Dendritic cell treated with granulocyte-macrophage colony-stimulating factor and Interleukin-4, amounts not matched to agents 40 ng/mL and 50 ng/mL, for 4 days (primary cell): ENCODE results near the gene EVA1A.

ENCODE experiments used
- H3K27ac Mint-ChIP-seq: one replicate; pipeline ENCODE4 v1.8.0; 2022; ENCODE audit warnings: mild to moderate bottlenecking, mixed read lengths
- H3K27me3 Mint-ChIP-seq: one replicate; pipeline ENCODE4 v1.8.0; 2022; ENCODE audit warnings: mild to moderate bottlenecking, mixed read lengths
- H3K36me3 Mint-ChIP-seq: one replicate; pipeline ENCODE4 v1.8.0; 2022; ENCODE audit warnings: low read depth, mixed read lengths
- H3K4me1 Mint-ChIP-seq: one replicate; pipeline ENCODE4 v1.8.0; 2022; ENCODE audit warnings: low read depth, mixed read lengths
- H3K4me3 Mint-ChIP-seq: one replicate; pipeline ENCODE4 v1.8.0; 2022; ENCODE audit warnings: mild to moderate bottlenecking, moderate library complexity, mixed read lengths
- H3K9me3 Mint-ChIP-seq: one replicate; pipeline ENCODE4 v1.8.0; 2022; ENCODE audit warnings: mixed read lengths
- intact Hi-C: fragments of 100-400 bp; cut with micrococcal nuclease; formaldehyde crosslinking; loops from one replicate; pipeline ENCODE4 v1.15.0; 2022

The EVA1A gene

GRCh38 chr2:75562513-75562864 is 1.8 kb upstream of the EVA1A start:
- Mint-ChIP-seq H3K4me1 (peaks cover 10% of the 10 kb centered on the region), H3K27ac (no peak overlapping the region), H3K4me3 (no peak overlapping the region), H3K36me3 (no peaks in the 10 kb centered on the region), H3K9me3 (no peaks in the 10 kb centered on the region), H3K27me3 (peaks cover 44% of the 10 kb centered on the region)
- intact Hi-C loops = no loop called here

GRCh38 chr2:75561566-75562512 is 1.1 kb upstream of the EVA1A start:
- H3K27me3 Mint-ChIP-seq = peaks cover 44% of the 10 kb centered on the region
- no peaks in the 10 kb centered on the region for H3K9me3 Mint-ChIP-seq
- H3K27ac Mint-ChIP-seq = no peak overlapping the region
- H3K36me3 Mint-ChIP-seq = no peaks in the 10 kb centered on the region
- peaks cover 10% of the 10 kb centered on the region for H3K4me1 Mint-ChIP-seq
- H3K4me3 Mint-ChIP-seq = no peak overlapping the region
- intact Hi-C loops = no loop called here

DNA sequence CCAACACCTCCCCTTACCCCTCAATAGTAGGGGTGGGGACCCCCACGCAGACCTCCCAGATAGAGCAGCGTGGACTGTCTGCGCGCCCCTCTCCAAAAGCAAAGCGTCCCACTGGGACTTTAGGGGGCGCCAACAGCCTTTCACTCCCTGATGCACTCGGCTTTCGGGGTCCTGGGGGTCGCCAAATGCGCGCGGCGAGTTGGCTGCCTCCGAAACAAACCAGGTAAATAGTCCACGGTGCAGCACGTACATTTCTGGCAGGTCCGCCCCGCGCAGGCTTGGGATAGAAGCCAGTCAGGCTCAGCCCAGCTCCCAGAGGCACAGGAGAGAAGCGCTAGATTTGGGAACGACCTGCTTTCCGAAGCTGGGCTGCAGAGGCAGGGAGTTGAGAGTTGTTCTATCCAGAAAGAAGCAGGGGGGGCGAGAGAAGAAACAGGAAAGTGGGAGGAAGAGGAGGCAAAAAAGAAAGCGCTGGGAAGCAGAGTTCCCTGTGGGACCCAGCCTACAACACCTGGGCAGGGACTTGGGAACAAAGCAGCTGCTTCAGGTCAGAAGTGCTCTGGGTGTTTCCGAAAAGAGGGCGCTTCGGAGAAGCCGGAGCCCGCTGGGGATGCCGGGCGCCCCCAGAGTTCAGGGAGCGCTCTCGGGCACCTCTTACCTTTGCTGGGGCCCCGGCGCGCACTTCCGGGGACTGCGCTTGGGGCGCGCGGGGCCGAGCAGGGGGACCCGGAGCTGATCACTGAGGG is 544 bp downstream of the EVA1A start:
- Mint-ChIP-seq H3K9me3 (no peaks in the 10 kb centered on the region), H3K27ac (no peak overlapping the region), H3K4me1 (peaks cover 10% of the 10 kb centered on the region), H3K27me3 (peaks cover 48% of the 10 kb centered on the region), H3K36me3 (no peaks in the 10 kb centered on the region), H3K4me3 (no peak overlapping the region)
- intact Hi-C loops = no loop called here

DNA sequence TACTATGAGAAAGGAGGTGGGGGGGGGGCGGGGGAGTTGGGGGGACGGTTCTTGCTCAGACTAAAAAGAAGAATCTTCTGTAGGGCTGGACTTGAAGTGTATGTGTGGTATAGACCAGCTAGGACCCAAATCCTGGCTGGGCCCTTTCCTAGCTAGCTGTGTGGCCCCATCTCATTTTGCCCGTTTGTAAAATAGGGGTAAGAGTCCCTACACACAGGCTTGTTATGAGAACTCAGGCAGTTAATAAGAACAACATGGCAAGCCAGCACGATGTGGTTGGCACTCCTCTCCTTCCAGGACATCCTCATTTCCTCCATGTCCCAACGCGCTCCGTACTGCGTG is 1.1 kb downstream of the EVA1A start:
- peaks cover 10% of the 10 kb centered on the region for H3K4me1 Mint-ChIP-seq
- H3K36me3 Mint-ChIP-seq = no peaks in the 10 kb centered on the region
- no peak overlapping the region for H3K4me3 Mint-ChIP-seq
- H3K27ac Mint-ChIP-seq = no peak overlapping the region
- intact Hi-C loops = no loop called here
- H3K9me3 Mint-ChIP-seq = no peaks in the 10 kb centered on the region
- H3K27me3 Mint-ChIP-seq = peaks cover 48% of the 10 kb centered on the region

DNA sequence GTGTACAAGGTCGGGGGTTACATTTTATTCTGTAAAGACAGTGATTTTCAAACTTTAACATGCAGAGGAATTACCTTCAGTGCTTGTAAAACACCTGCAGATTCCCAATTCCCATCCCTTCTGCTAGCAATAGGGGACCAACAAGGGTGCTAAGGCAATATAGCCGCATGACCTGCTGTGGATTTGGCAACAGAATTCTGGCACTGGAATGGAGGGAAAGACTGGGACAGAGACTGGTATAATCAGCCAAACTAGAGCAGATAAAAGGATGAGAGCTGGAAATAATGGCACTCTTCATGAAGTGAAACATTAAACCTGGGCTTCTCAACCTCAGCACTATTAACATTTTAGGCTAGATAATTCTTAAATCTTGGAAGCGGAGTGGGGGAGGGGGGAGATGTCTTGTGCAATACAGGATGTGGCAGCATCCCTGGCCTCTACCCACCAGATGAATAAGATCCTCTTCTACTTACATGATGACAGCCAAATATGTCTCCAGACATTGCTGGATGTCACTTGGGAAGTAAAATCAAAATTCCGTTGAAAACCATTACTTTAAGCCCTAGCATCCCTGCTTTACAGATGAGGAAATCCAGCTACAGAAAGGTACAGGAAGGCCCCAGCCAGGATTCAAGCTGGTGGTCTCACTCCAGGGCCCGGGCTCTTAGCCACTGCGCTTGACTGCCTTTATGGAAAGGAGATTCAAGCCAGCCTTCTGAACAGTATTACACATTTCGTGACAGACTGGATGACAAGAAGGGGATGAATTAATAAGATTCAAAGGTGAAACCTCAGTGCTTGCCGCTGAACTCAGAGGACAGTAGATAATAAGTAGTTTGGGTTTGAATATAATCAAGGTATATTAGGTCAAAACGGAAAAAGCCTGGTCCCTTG is 1.7 kb downstream of the EVA1A start:
- H3K4me3 Mint-ChIP-seq = no peak overlapping the region
- H3K27me3 Mint-ChIP-seq = peaks cover 47% of the 10 kb centered on the region
- H3K36me3 Mint-ChIP-seq = no peaks in the 10 kb centered on the region
- peaks cover 10% of the 10 kb centered on the region for H3K4me1 Mint-ChIP-seq
- intact Hi-C loops = no loop called here
- no peak overlapping the region for H3K27ac Mint-ChIP-seq
- no peaks in the 10 kb centered on the region for H3K9me3 Mint-ChIP-seq

GRCh38 chr2:75558136-75558535 is 2.6 kb downstream of the EVA1A start:
- Mint-ChIP-seq H3K27ac (no peak overlapping the region), H3K4me3 (no peak overlapping the region), H3K27me3 (peaks cover 46% of the 10 kb centered on the region), H3K4me1 (peaks cover 10% of the 10 kb centered on the region), H3K9me3 (no peaks in the 10 kb centered on the region), H3K36me3 (no peaks in the 10 kb centered on the region)
- intact Hi-C loops = no loop called here

DNA sequence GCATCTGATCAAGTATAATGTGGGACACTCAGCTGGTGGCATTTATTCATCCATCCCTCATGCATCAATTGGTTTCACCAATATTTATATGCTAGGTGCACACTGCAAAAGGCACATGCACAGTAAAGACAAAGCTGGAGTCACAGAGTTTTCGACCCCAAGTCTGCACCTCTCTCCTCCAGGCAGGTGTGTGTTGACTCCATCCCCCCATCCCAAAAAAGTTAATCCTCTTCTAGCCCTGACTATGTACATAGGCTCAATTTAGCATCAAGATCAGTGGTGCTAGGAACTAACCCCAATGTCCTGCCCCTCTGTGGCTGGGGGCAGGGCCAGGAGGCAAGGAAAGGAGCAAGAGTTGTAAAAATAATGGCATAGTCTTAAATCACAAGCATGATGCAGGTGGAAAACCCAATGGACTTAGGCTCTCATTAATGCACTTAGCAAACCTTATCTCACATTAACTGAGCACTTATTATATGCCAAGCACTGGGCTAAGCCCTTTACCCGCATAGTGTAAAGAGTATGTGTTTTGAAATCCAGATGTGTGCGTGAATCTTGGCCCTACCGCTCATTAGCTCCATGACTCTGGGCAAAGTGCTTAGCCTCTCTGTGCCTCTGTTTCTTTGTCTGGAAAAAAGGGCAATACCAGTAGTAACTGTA is 3.1 kb downstream of the EVA1A start:
- Mint-ChIP-seq H3K9me3 (no peaks in the 10 kb centered on the region), H3K27ac (no peak overlapping the region), H3K36me3 (no peaks in the 10 kb centered on the region), H3K4me3 (no peak overlapping the region), H3K4me1 (peaks cover 10% of the 10 kb centered on the region), H3K27me3 (peaks cover 46% of the 10 kb centered on the region)
- intact Hi-C loops = no loop called here

GRCh38 chr2:75556679-75557366 is 3.9 kb downstream of the EVA1A start:
- intact Hi-C loops = no loop called here
- no peak overlapping the region for H3K4me3 Mint-ChIP-seq
- H3K27me3 Mint-ChIP-seq = peaks cover 44% of the 10 kb centered on the region
- H3K9me3 Mint-ChIP-seq = no peaks in the 10 kb centered on the region
- H3K27ac Mint-ChIP-seq = no peak overlapping the region
- no peaks in the 10 kb centered on the region for H3K36me3 Mint-ChIP-seq
- peaks cover 10% of the 10 kb centered on the region for H3K4me1 Mint-ChIP-seq

DNA sequence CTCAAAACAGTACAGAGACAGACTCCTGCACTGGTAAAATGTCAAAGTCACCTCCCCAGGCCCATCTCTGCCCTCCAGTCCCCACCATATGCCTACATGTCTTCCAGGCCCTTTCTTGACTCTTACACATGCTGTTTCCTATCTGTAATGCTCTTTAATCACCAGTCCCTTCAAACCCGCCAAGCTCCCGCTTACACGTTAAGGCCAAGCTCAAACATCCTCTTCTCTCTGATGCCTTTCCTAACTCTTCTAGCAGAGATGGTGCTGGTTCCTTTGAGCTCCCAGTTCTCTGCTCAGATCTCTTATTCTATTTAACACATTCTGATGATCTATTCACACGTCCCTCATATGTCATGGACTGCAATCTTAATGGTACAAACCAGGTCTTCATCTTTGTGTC is 5.0 kb downstream of the EVA1A start:
- Mint-ChIP-seq H3K4me3 (no peak overlapping the region), H3K36me3 (no peaks in the 10 kb centered on the region), H3K27ac (no peak overlapping the region), H3K27me3 (peaks cover 35% of the 10 kb centered on the region), H3K4me1 (peaks cover 5% of the 10 kb centered on the region), H3K9me3 (no peaks in the 10 kb centered on the region)
- intact Hi-C loops = no loop called here

DNA sequence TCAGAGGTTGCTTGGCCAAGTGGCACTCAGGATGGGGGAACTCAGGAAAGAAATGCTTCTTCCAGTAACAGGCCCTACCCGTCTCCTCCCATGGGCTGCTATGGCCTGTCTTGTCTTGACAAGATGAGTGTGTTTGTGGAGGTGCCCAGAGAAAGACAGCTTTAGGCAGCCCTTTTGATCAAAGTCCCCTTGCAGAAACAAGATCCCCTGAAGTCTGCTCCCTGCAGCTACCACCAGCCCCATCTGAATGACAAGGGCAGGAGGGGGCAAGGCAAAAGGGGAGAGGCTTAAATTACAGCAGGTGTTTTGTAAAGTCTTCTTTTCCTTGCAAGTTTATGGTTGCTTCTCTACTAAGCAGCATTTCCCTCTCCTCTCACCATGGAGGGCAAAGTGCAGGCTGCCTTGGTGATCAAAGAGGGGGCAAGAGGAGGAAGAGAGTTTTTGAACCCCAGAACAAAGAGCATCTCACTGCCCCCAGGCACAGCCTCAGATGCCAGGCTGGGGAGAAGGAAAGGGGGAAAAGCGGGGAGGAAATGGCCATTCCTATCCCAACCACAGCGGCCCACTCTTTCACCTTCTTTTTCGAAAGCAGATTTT is 6.7 kb downstream of the EVA1A start:
- Mint-ChIP-seq H3K27me3 (peaks cover 21% of the 10 kb centered on the region), H3K27ac (no peak overlapping the region), H3K9me3 (no peaks in the 10 kb centered on the region), H3K4me3 (no peak overlapping the region), H3K4me1 (no peaks in the 10 kb centered on the region), H3K36me3 (no peaks in the 10 kb centered on the region)
- intact Hi-C loops = no loop called here

- H3K9me3 Mint-ChIP-seq = no peaks in the 10 kb centered on the region
- no peak overlapping the region for H3K4me3 Mint-ChIP-seq
- intact Hi-C loops = no loop called here
- H3K36me3 Mint-ChIP-seq = no peaks in the 10 kb centered on the region
- no peak overlapping the region for H3K27ac Mint-ChIP-seq
- H3K4me1 Mint-ChIP-seq = no peaks in the 10 kb centered on the region
- H3K27me3 Mint-ChIP-seq = peaks cover 12% of the 10 kb centered on the region
These were observed 8.5 kb downstream of the EVA1A start for GRCh38 chr2:75552222-75552621.

- H3K36me3 Mint-ChIP-seq = no peaks in the 10 kb centered on the region
- intact Hi-C loops = no loop called here
- H3K27me3 Mint-ChIP-seq = peaks cover 12% of the 10 kb centered on the region
- H3K27ac Mint-ChIP-seq = no peak overlapping the region
- H3K9me3 Mint-ChIP-seq = no peaks in the 10 kb centered on the region
- H3K4me3 Mint-ChIP-seq = no peak overlapping the region
- no peaks in the 10 kb centered on the region for H3K4me1 Mint-ChIP-seq
These were observed 9.3 kb downstream of the EVA1A start for GRCh38 chr2:75551434-75551833.
